HG03097 (cell line): ENCODE data around the gene ALDH2.
A peak's percentile ranks its signal among the peaks of the same experiment; 100 is the strongest.
"Not testable (repeated sequence)": the region's sequence is repeated elsewhere in the genome, so short reads cannot be mapped to it uniquely, and the experiment has no call there.

Source experiments
- ATAC-seq: cut with Tn5 transposase; IDR thresholded peaks from one replicate; pipeline ENCODE4 v1.9.1; 2021; ENCODE audit not compliant: unreplicated experiment, low FRiP score

ALDH2 gene

DNA sequence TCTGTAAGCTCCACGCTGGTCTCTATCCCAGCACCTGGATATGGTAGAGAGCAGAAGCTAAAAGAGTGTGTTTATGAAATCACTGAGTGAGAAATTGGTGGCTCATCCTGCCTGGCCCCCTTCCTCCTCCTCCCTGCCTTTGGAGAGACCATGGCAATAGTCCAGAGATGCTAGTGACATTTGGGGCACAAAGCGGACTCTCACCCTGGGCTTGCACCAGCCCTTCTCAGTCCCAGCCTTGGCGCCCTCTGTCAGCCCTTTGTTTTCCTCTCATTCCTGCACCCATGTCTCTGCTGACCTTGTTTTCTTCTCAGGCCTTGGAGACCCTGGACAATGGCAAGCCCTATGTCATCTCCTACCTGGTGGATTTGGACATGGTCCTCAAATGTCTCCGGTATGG lies 18.2 kb downstream of the ALDH2 start:
- no peak for ATAC-seq

- ATAC-seq: no peak
These were observed 18.9 kb downstream of the ALDH2 start for GRCh38 chr12:111785651-111786050.

- no peak for ATAC-seq
These were observed 21.5 kb downstream of the ALDH2 start for GRCh38 chr12:111788178-111788654.

GRCh38 chr12:111789779-111790178 lies 23.0 kb downstream of the ALDH2 start:
- no peak for ATAC-seq

DNA sequence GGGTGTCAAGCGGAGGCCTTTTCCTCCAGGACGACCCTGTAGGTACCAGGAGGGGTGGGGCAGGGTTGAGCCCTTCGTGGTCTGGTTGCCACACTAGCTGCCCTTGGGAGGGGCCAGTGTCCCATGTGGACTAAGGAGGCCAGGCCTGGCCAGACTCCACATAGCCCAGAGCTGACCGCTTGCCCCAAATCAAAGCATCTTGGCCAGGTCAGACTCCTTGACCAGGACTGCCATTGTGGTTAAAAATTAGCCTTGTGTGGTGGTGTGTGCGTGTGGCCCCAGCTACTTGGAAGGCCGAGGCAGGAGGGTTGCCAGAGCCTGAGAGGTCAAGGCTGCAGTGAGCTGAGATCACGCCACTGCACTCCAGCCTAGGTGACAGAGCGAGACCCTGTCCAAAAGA lies 24.8 kb downstream of the ALDH2 start:
- ATAC-seq: no peak

GRCh38 chr12:111792155-111792855 lies 25.6 kb downstream of the ALDH2 start:
- ATAC-seq: no peak

- ATAC-seq: no peak
These were observed 26.1 kb downstream of the ALDH2 start for GRCh38 chr12:111792856-111793235.

GRCh38 chr12:111798182-111798581 lies 31.4 kb downstream of the ALDH2 start:
- no peak for ATAC-seq

GRCh38 chr12:111799758-111800157 lies 33.0 kb downstream of the ALDH2 start:
- ATAC-seq: no peak

GRCh38 chr12:111803038-111803626 lies 36.4 kb downstream of the ALDH2 start:
- ATAC-seq: no peak

GRCh38 chr12:111803851-111804250 lies 37.1 kb downstream of the ALDH2 start:
- ATAC-seq: no peak

DNA sequence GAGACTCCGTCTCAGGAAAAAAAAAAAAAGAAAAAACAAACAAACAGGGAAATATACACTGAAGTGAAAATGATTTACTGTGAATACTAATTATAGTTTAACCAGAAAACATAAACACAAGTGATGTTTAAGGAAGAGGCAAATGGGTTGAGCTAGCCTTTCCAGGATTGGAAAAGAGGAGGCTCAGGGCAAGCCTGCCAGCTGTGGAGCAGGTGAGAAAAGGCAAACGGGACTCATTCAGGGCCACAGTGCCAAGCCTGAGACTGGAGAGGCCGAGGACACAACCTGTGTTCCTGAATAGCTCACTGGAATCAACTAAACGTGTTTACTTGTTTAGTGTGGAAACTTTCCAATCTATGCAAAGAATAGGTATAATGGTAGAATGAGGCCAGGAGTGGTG lies 39.6 kb downstream of the ALDH2 start:
- no peak for ATAC-seq

- ATAC-seq: no peak
These were observed 40.5 kb downstream of the ALDH2 start for GRCh38 chr12:111807232-111807631.

- peak; percentile 68 for ATAC-seq
These were observed 46.4 kb downstream of the ALDH2 start for GRCh38 chr12:111812881-111813741.

DNA sequence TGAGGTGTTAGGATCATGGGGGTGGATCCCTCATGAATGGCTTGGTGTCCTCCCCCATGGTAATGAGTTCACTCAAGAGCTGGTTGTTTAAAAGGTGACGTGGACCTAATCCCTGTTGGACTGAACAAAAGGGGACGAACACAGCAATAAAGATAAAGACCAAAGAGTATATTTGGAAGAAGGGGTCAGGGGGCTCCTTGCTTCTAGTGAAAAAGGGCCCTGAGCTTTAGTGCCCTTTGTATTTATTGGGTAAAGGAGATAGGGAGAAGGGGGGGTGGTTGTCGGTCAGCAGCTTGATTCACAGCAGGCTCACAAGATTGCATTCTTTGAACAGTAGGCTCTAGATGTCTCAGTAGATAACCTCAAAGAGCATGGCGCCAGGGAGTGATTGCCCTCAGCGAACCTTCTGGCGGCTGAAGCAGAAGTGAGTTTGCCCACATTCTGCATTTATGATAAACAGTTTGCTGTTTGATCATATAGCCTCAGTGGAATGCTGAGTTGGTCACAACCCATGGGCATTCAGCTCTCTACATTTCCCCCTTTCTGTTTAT lies 49.4 kb downstream of the ALDH2 start:
- ATAC-seq: no peak

DNA sequence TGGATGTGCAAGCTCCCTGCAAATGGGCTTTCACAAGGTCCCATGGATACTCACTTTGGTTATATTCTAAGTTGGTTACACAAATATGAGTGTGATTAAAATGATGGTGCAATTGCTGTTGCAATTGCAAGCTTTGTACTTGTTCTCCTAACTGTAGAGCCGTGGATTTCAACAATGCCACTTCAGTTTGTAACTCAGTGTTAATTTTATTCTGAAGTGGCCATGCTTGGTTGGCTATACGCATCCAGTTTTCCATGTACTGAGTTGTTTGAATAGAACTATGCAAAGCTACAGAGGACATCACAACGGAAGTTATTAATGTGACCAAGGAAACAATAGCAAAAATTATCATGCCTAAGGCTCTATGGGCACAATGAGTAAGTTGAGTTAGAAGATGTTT lies 50.2 kb downstream of the ALDH2 start:
- ATAC-seq: not testable (repeated sequence)

- no peak for ATAC-seq
These were observed 51.6 kb downstream of the ALDH2 start for GRCh38 chr12:111818340-111818739.

DNA sequence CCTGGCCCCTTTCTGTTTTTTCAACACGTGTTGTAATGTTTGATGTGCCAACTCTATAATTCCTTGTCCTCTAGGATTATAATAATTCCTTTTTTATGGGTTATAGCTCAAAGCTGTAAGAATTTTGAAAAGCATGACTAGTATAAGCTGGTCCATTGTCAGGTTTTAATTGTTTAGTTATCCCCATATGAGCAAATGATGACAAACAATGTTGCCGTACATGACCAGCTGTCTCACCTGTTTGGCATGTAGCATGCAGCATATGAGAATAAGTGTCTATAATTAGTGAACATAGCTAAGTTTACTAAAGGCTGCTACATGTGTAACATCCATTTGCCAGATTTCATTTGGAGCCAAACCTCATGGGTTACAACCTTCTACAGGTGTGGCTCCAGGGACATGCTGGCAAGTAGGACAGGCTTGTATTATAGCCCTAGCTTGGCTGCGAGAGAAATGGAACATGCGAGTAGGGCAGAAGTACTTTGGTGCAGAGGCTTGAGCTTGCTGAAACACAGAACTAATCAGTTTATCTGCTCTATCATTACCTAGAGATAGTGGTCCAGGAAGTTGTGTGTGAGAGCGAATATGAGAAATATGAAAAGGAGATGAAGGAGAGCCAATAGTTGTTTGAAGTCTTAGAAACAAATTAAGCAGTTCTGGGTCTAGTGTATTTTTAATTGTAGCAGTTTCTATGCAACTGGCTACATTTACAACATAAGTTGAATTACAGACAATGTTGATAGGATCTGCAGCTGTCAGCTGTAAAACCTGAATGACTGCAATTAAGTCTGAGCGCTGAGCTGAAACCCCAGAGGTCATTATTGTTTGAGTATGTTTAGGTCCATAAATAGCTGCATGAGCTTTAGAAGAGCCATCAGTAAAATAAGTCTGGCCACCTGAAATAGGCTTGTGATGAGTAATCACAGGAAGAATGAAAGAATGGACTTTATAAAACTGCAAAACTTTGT lies 52.7 kb downstream of the ALDH2 start:
- ATAC-seq: no peak

GRCh38 chr12:111820828-111821227 lies 54.1 kb downstream of the ALDH2 start:
- not testable (repeated sequence) for ATAC-seq

GRCh38 chr12:111822886-111823285 lies 56.2 kb downstream of the ALDH2 start:
- ATAC-seq: no peak
